Neuron (in vitro differentiated cells): ENCODE data around the gene PDGFA.
A peak's percentile ranks its signal among the peaks of the same experiment; 100 is the strongest.

ENCODE experiments used
- H2AFZ ChIP-seq: one replicate; pipeline ENCODE4 v1.6.1; 2013; ENCODE audit warnings: low read depth, mild to moderate bottlenecking, inconsistent platforms, low read length, moderate library complexity
- H3K27me3 ChIP-seq: one replicate; pipeline ENCODE4 v1.6.1; 2013; ENCODE audit warnings: low read length; ENCODE audit not compliant: insufficient read depth
- H3K36me3 ChIP-seq: one replicate; pipeline ENCODE4 v1.6.1; 2013; ENCODE audit warnings: low read length; ENCODE audit not compliant: insufficient read depth
- H3K4me1 ChIP-seq: one replicate; pipeline ENCODE4 v1.6.1; 2013; ENCODE audit warnings: low read length; ENCODE audit not compliant: insufficient read depth
- H3K4me3 ChIP-seq: 2 replicates; pipeline ENCODE4 v1.5.1; 2013; ENCODE audit warnings: mild to moderate bottlenecking, low read length, moderate library complexity
- H3K9me3 ChIP-seq: one replicate; pipeline ENCODE4 v1.6.1; 2013; ENCODE audit warnings: low read length

Gene PDGFA

GRCh38 chr7:523347-524336 is 4.0 kb upstream of the PDGFA start:
- peaks cover 64% of the 10 kb centered on the region for H3K27me3 ChIP-seq
- H3K4me3 ChIP-seq: no peak overlapping the region
- H3K4me1 ChIP-seq: peaks cover 13% of the 10 kb centered on the region
- H3K36me3 ChIP-seq: no peaks in the 10 kb centered on the region
- no peak overlapping the region for H2AFZ ChIP-seq
- peaks cover 2% of the 10 kb centered on the region for H3K9me3 ChIP-seq

- Histone ChIP-seq H3K4me3 (no peak overlapping the region), H3K36me3 (no peaks in the 10 kb centered on the region), H3K9me3 (peaks cover 2% of the 10 kb centered on the region), H3K27me3 (peaks cover 68% of the 10 kb centered on the region), H2AFZ (no peak overlapping the region), H3K4me1 (peaks cover 18% of the 10 kb centered on the region)
These were observed 3.3 kb upstream of the PDGFA start for GRCh38 chr7:522951-523314.

DNA sequence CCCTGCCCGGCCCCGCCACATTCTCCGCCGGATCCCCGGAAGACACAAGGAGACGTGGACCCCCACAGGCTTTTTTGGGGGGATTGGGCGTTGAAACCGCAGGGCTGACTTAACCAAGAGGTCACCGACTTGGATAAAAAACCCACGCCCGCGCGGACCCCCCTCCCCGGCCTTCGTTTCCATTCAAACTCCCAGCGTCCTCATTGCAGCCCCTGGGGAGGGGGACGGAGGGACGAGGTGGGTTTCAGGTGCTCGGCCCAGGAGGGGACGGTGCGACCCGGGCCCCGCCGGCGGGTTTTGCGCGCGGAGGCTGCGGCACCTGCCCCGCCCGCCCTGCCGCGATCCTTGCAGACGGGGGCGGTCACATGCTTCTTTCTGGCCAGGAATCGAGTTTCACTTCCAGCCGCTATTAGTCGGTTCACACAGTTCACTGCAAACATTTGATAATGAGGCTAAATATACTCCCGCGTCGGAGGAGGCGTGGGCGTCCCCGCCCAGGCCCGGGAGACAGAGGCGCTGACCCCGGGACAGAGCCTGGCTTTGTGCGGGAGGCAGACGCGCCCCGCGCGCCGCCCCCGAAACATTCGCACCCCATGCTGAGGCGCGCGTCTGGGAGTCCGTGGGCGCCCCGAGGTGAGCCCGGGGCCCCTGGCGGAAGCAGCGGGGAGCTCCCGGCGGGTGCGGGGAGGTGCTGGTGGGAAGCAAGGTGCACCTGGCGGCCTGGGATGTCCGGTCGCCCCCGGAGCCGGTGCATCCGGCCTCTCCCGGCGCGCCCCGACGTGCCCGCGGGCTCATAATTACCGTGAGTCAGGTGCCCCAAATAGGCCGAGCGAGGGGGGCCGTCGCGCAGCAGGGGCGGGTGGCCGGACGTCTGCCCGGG is 2.7 kb upstream of the PDGFA start:
- Histone ChIP-seq H3K4me3 (no peak overlapping the region), H2AFZ (no peak overlapping the region), H3K36me3 (no peaks in the 10 kb centered on the region), H3K4me1 (peaks cover 23% of the 10 kb centered on the region), H3K9me3 (no peaks in the 10 kb centered on the region), H3K27me3 (peaks cover 73% of the 10 kb centered on the region)

DNA sequence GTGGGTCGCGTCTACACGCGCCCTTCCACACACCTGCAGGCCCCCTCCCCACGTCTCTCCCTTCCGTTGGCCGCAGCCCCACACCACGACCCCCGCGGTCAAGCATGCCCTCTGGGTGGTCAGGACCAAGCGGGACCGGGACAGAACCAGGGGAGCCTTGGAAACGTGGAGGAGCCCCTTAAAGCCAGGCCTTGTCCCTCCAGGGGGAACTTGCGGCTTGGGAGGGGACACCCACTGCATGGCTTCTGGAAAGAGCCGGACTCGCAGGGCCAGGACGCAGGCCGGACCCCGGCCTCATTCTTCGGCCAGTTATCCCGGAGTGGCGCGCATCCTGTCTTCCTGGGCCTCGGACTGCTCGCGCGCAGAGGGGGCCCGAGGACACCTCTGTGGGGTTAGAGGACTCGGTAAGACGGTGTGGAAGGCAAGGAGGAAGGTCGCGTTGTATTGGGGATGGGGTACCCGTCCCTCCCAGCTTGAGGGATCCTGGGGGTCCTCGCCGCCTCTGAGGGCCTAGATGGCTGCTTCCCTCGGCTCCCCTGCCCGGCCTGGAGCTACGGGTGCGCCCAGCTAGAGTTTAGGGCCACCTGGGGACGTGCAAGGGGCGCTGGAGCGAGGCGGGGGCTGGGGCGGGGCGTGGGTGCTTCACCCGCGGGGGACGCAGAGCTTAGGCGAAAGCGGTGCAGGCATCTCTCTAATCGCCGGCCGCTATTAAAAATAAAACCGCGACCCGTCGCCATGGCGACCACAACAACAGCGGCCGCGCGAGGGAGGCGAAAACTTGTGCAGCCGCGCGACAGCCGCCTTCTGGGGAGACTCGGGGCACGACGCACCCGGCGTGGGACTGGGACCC is 1.8 kb upstream of the PDGFA start:
- Histone ChIP-seq H3K27me3 (peaks cover 81% of the 10 kb centered on the region), H3K4me1 (peaks cover 29% of the 10 kb centered on the region), H3K9me3 (no peaks in the 10 kb centered on the region), H3K36me3 (no peaks in the 10 kb centered on the region), H3K4me3 (no peak overlapping the region), H2AFZ (no peak overlapping the region)

DNA sequence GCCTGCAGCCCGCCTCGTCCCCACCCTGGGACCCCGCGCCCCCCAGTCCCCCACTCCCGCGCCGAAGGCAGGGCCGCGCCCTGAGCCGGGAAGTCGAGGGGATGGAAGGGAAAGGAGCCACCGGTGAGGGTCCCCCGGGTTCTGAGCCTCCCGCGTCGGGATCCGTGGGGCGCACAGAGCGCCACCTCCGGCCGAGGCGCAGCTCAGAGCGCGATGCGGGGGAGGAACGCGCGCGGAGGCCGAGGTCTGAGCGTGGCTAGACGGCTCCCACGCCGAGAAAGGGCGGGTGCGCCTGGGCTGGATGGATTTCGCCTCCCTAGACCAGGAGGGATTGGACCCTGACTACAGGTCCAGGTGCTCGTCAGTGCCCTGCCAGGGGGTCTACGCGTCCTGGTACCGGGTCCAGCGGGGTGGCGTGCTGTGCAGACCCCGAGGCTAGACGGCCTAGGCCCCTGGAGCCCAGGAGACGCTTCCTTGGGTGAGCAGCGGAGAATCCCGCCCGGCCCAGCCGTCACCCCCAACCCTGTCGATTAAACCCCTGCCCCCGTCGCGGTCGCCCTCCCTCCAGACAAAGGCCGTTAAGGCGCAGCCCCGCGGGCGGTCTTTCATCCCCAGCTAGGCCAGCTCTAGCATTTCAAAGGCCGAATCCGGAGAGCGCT is 986 bp upstream of the PDGFA start:
- Histone ChIP-seq H3K27me3 (peaks cover 82% of the 10 kb centered on the region), H3K36me3 (no peaks in the 10 kb centered on the region), H2AFZ (no peak overlapping the region), H3K4me1 (peaks cover 32% of the 10 kb centered on the region), H3K9me3 (no peaks in the 10 kb centered on the region), H3K4me3 (no peak overlapping the region)

DNA sequence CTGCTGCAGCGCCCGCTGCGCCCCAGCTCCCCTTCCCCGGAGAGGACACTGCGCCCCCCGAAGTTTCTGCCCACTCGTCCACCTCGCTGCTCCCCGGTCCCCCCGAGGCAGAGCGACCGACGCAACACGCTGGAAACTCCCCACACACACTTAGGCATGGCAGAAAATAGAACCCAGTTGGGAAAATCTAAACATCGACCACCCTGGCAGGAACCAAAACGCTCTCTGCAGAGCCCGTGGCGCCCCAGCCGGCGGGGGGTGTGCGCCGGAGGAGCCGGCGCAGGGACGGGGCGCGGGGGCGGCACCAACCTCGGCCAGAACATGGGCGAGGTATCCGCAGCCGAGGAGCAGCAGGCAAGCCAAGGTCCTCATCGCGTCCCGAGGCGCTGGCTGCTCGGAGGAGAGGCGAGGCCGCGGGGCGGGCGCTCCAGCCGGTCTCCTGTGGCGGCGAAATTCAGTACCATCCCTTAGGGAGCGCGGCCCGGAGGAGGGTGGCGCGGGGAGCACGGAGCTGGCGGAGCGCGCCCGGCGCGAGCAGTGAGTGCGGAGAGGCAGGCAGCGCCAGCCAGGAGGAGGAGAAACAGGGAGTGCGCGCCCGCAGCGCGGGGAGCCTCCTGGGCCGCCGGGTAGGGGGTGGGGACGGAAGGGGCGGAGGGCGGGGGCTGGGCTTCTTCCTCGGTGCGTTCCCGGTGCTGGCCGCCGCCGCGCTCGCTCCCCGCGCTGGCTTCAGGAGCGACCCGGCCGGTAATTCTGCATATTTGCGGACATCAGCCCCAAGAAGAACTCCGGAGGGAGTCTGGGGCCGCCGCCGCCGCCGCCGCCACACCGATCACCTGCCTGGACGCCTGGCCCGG is 789 bp downstream of the PDGFA start:
- H3K4me3 ChIP-seq: peak overlapping the region; percentile 51
- peaks cover 2% of the 10 kb centered on the region for H3K9me3 ChIP-seq
- peaks cover 34% of the 10 kb centered on the region for H3K4me1 ChIP-seq
- no peaks in the 10 kb centered on the region for H3K36me3 ChIP-seq
- no peak overlapping the region for H2AFZ ChIP-seq
- H3K27me3 ChIP-seq: peaks cover 82% of the 10 kb centered on the region

DNA sequence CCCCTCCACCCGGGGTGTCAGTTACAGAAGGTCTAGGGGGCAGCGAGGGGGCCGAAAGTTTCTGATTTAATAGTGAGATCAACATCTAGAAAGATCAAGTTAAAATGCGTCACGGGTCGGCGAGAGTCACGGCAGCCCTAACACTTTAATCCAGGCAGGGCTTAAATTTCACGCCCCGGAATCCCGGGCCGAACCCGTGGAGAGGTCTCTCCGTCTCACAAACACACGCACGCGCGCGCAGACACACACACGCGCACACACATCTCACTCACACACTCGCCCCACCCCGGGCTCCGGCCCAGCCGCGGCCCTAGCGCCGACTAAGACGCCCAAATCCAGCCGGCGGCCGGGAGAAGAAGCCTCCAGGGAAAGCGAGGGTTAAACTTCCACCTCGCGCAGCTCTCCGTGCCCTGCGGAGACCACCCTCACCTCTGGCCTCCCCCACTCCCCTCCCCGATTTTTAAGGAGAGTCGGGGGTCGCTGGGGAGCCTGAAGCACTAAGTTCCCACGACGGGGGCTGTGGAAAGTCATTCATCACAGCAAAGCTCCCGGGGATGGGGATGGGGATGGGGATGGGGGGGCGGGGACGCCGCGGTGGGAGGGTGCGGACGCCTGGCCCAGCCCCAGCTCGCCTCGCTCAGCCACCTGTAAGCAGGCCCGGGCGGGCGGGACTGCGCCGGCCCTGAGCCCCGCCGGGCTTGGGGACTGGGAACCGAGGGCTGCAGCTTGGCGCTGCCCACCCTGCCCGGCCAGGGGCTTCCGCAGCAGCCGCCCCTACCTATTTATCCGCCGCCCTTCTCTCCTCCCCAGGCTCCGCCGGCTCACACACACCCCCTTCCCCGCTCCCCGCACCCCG is 1.6 kb downstream of the PDGFA start:
- no peak overlapping the region for H2AFZ ChIP-seq
- H3K9me3 ChIP-seq: peaks cover 2% of the 10 kb centered on the region
- peaks cover 34% of the 10 kb centered on the region for H3K4me1 ChIP-seq
- H3K4me3 ChIP-seq: peak overlapping the region; percentile 51
- H3K36me3 ChIP-seq: no peaks in the 10 kb centered on the region
- peaks cover 77% of the 10 kb centered on the region for H3K27me3 ChIP-seq

GRCh38 chr7:516606-517456 is 2.8 kb downstream of the PDGFA start:
- H3K9me3 ChIP-seq: peaks cover 2% of the 10 kb centered on the region
- H2AFZ ChIP-seq: no peak overlapping the region
- H3K4me1 ChIP-seq: peaks cover 30% of the 10 kb centered on the region
- peak overlapping the region; percentile 23 for H3K4me3 ChIP-seq
- no peaks in the 10 kb centered on the region for H3K36me3 ChIP-seq
- peaks cover 73% of the 10 kb centered on the region for H3K27me3 ChIP-seq

- H3K9me3 ChIP-seq: peaks cover 2% of the 10 kb centered on the region
- H2AFZ ChIP-seq: no peak overlapping the region
- no peaks in the 10 kb centered on the region for H3K36me3 ChIP-seq
- peaks cover 73% of the 10 kb centered on the region for H3K27me3 ChIP-seq
- H3K4me3 ChIP-seq: no peak overlapping the region
- H3K4me1 ChIP-seq: peaks cover 23% of the 10 kb centered on the region
These were observed 3.4 kb downstream of the PDGFA start for GRCh38 chr7:516216-516605.

DNA sequence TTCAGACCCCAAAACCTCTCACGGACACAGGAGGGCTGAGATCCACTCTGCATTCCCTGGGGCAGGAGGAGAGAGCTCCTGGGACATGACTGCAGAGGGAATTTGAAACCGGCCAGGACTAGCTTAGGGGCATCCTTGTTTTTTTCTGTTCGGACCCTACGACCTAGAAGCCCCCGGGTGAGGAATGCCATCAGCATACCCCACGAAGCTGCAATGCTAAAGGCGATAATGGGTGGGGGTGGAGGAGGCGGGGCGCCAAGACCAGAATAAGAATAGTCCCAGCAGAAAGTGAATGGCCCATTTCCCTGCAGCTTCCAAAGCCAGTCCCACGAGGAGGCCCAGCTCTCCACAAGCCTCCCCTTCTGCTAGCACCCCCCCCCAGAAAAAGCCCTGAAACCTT is 4.0 kb downstream of the PDGFA start:
- Histone ChIP-seq H3K36me3 (no peaks in the 10 kb centered on the region), H3K4me3 (no peak overlapping the region), H3K9me3 (peaks cover 2% of the 10 kb centered on the region), H3K27me3 (peaks cover 67% of the 10 kb centered on the region), H2AFZ (no peak overlapping the region), H3K4me1 (peaks cover 22% of the 10 kb centered on the region)
